HG02571 (cell line): Measurements from ENCODE around the gene MRPL36.

Experiments
- ATAC-seq: cut with Tn5 transposase; IDR thresholded peaks from one replicate; pipeline ENCODE4 v1.9.1; 2021; ENCODE audit warnings: mild to moderate bottlenecking, moderate library complexity; ENCODE audit not compliant: unreplicated experiment

Gene MRPL36

DNA sequence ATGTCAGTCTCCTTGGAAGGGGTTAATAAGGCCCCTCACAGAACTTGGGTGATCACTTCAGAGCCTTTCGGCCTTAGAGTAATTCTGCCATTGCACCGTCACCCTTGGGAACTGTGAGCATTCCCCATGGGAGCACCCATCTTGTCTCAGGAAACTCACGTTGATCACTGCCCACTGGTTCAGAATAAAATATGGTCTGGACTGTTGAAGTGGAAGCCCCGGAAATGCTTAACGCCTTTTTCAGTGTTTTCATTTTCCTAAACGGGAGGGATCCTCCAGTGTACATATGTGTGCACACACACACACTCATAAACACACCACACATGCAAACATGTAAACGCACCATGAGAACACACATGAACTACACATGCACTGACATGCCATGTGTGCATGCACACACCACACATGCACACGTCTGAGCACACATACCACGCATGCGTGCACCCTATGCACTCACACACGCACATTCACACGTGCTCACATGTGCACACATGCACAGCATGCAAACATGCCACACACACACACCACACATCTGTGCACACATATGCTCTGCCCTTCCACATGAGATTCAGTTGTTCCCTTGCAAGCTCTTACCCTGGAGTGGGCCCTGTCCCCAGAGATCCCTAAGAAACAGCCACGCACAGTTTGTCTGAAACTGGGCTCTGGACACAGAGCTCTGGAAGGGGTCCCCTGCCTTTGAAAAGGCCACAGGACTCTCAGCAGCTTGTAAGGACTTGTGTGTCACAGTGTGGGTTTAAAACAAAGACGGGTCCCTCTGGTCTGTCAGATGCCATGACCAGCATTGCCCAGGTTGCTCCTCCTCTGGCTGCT, 17.0 kb downstream of the MRPL36 start:
- no peak for ATAC-seq

DNA sequence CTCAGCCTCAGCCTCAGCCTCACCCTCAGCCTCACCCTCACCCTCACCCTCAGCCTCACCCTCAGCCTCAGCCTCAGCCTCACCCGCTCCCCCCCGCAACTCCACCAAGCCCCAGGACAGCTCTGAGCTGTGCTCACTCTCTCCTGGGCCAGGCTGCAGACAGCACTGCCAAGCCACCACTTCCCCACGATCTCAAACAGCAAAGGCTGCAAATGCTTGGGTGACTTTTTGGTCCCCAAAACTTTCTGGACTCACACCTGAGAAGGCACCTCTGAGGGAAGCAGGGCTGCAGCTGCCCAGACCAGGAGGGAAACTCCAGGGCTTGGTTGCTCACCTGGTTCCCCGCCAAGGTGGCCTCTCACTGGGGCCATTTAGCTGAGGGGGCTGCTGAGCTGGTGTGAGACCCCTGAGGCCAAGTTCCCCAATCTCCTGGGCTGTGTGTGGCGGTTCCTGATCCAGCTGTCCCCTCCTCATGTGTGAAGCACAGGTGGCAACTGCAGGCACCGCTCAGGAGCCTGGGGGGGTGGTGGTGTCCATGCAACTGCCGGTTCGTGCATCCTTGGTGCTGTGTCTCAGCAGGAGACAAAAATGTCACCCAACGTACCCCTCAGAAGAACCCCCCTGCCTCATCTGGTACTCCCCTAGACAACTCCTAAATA, 17.8 kb downstream of the MRPL36 start:
- no peak for ATAC-seq

DNA sequence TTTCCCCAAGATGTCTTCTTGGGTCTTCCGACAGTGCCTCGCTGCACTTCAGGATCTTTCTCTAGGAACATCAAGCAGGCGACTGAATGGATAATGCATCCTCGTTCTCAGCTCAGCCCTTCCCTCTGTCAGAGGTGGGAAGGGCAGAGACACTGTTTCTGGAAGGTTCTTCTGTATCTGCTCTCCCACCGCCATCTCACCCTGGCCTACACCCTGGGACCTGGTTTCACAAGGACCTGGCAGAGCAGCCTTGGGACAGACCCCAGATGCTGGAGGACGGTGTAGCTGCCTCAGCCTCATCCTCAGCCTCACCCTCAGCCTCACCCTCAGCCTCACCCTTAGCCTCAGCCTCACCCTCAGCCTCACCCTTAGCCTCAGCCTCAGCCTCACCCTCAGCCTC, 18.5 kb downstream of the MRPL36 start:
- no peak for ATAC-seq

DNA sequence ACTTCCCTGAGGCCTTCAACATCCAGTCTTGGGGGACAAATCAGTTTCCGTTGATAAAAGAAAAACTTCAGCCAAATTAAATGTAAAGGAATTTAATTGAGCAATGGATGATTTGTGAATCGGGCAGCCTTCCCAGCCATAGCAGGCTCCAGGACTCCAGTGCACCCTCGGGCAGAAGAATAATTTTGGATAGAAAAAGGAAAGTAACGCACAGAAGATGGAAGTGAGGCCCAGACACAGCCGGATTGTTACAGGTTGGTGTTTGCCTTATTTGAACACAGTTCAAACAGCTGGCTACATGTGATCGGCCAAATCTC, 19.1 kb downstream of the MRPL36 start:
- no peak for ATAC-seq

DNA sequence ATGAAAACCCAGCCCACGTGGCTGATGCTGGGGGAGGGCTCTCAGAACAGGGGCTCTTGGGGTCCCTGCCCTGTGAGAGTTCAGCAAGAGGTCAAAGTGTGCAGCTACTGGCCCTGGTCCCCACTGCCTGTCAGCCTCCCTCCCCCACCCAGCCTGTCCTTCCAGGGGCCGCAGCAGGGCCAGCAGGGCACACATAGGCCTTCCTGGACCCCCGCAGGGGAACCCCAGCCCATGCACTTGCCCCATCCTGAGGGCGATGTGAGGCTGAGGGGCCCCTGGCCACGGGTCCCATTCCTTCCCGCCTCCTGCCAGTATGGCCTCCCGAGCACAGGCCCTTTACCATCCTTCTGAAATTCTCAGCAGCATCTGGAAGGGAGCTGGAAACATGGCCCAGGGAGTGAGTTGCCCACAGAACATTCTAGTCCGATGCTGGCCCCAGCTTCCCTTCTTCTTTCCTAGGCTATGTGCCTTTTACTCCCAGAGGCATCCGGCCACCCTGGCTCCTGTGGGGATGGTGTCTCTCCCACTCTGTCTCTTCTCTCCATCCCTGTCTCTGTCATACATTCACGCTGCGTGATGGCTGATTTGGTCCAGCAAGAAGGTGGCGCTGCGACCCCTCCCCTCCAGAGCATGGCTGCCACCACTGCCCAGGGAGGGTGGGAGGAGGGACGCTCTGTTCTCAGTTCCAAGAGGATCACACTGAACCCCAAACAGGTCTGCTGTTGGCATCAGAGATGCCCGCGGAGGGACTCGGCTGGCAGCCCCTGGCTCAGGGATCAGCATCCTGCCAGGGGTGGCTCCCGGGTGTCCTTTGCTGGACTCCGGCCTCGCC, 19.6 kb downstream of the MRPL36 start:
- ATAC-seq, result no peak

DNA sequence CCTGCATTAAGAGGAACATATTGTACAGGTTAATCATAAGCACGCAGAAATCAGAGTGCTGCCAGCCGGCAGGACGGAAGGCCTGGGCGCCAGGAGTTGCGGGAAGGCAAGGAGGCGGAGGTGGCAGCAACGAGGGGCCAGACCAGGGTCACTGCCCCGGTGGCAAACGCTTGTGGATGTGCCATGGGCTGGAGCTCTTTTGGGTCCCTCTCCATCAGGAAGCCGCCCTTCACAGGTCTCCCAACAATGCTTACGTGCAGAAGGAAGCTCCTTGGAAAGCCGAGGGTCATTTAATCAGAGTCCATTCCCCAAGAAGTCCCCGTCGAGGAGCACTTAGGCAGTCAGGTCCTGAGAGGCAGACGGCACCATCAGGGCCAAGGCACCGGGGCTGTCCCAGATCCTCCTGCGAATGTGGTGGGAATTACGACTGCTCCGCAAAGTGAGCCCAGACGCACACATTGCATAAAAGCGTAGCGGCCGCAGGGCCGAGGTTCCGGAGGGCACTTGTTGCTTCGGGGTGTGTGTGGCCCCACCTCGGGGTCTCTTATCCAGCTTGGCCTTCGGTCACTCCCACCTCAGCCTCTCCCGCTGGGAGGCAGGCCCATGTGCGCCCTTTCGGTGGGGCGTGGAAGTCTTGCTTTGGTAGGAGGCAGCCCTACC, 20.5 kb downstream of the MRPL36 start:
- no peak for ATAC-seq

DNA sequence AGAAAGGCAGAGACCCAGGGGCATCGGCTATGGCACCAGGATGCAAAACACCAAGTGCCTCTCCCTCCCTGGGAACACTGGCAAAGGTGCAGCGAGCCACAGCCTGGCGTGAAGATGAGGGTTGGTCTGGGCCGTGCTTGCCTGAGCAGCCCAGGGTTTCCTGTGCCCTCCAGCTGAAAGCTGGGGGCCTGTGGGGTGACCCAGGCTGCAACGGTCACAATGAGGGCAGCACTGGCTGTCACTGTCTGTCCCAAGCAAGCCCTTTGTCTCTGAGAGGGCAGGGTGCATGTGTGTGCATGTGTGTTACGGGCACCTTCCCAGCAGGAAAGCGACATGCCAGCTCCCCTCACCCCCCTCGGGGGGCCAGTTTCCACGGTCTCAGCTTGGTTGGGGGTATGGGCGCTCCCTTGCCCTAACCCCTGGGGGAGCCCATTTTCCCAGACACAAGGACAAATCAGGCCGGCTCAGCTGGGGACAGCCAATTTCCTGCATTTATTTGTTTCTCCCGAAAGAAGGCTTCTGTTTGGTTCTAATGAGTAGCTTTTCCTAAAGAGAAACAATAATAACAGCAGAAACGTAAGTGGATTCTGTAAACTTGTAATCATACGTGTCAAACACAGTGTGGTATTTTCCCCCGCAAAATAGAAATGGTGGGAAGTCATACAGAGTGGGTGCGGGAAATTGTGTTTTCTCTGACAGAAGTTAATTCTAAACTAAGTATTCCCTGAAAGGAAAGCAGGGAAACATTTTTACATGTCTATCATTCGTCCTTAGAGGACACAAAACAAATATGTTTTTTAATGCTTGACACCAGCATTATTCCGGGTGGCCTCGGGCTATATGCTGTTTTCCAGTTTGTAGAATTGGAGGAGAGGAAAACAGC, 21.3 kb downstream of the MRPL36 start:
- ATAC-seq, result no peak

DNA sequence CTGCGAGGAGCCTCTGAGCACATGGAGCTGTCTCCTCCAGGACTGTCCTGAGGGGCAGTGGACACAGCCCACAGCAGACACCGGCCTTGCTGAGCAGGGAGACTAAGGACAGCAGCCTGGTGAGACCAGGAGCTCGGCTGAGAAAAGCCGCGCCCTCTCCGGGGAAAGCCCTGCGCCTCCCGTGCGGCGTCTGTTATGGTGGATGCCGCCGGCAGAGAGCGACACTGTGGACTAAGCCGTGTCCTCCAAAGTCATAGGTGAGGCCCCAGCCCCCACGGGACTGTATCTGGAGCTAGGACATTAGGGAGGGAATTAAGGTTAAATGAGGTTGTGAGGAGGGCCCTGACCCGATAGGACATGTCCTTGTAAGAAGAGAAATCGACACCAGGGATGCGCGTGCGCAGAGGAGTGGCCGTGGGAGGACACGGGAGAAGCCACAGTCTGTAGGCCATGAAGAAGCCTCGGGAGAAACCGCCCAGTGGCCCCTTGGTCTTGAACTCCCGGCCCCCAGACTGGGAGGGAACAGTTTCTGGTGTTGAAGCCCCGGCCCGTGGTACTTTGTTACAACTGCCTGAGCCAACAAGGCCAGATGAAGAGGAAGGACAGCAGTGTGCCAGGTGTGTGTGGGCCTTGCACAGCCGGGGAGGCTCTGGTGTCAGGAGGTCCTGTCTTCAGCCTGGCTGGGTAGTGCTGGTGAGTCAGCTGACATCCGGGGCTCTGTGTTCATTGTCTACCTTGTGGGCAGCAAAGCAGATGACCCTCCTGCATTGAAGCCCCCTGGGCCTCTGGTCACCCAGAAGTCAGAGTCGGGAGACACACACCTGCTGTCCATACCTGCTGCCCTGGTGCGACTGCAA, 22.1 kb downstream of the MRPL36 start:
- no peak for ATAC-seq

DNA sequence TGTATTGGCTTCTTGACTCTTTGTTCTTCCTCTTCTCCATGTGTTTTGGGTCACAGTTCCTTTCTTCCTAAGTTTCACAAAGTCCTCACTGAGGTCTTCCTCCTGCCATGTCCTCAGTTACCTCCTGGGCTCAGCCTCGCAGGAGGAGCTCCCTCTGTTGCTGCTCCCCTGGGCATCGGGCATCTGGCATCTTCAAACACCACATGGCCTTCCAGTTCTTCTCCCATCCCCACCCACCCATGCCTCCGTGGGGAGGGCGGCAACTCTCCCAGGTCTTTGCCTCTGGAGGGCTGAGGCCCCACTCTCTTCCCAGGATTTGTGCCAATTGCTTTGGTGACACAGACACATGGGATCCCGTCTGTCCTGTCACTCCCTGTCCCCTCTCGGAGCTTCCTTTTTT, 22.8 kb downstream of the MRPL36 start:
- ATAC-seq, result no peak

DNA sequence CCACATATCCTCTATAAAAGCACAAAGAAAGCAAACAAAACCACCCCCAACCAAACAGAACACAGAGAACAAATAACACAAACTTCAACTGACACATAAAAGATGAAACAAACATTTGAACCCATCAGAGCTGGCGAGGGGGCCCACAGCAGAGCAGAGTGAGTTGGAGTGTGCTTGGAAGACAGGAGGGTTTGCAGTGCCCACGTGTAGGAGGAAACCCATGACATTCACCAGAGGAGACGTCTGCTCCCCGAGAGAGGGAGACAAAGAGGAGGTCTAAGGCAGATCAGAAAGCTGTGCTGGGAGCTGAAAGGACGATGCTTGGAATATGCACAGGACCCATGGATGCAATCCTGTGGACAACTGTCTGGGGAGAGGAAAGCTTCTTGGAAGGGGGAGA, 27.0 kb downstream of the MRPL36 start:
- no peak for ATAC-seq

DNA sequence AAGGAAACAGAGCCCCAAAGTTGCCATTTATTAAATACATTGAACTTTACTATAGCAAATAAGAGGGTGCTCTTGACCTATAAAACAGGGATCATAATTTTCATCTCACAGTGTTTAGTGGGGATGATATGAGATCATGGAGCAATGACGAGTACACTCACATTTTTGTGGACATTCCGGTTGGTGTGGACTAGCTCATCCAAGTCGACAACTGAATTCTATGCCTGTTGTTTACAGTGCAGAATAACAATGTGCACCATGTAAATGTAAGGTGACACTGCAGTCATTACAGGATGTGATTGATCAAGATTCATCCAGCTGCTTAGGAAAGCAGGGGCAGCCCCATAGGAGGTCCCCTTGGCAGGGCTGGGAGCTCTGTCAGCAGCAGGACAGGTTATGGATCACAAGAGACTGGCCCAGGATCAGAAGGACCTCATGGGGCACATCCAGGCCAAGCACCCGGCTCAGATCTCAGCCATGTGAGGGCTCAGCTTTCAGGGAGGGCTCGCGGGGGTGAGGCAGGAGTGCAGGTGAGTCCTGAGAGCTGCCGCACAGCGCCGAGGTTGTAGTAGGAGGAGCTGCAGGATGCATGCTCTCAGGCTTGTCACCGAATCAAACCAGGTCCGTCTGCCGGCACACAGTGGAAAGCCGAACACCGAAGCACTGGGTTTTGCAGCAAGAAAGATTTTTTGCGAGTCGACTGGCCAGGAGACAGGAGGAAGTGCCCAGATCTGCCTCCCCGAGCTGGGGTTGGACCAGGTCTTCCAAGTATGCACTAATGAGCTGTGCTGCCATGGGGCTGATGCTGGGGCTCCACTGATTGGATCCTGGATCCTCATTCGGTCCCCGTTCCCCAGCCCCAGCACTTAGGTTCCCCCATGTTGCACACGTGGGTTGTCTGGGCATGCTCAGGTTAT, 28.2 kb downstream of the MRPL36 start:
- no peak for ATAC-seq

DNA sequence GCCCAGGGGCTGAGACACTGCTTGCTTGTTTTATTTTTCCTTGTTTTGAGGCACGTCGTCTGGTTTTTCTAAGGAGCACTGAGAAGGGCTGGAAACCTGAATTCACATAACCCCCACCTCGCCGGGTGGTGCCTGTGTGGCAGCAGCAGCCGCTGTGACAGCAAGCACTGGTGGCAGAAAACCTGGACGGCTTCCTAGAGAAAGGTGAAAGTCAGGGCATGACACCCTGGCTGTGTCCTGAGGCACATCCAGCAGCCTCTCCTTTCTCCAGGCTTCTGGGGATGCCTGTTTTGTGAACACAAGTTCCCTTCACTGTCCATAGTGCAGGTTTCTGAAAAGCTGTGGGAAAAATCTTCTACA, 29.2 kb downstream of the MRPL36 start:
- no peak for ATAC-seq

DNA sequence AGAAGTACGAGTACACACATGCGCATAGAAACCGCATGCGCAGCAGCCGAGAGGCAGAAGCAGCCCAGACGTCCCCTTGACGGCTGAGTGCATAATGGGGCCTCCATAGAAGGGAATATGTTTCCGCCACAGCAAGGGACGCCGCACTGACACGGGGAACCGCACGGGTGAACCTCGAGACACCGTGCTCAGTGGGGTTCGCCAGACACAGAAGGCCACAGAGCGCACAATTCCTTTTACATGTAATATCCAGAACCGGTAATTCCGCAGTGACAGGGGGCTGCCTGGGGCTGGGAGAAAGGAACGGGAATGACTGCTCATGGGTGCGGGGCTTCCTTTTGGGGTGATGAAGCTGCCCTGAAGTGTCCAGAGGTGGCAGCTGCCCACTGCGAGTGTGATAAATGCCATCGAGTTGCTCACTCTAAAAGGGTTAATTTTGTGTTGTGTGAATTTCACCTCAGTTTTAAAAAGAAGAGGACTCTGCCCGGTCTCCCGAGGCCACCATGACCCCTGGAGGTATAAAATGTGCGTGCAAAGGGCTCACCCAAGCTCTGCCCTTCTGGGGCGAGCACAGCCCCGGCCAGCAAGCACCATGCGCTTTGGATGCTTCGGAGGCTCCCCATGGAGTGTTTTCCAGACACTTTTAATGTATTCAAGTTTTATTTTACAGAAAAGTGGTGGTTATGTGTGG, 29.7 kb downstream of the MRPL36 start:
- ATAC-seq, result no peak

DNA sequence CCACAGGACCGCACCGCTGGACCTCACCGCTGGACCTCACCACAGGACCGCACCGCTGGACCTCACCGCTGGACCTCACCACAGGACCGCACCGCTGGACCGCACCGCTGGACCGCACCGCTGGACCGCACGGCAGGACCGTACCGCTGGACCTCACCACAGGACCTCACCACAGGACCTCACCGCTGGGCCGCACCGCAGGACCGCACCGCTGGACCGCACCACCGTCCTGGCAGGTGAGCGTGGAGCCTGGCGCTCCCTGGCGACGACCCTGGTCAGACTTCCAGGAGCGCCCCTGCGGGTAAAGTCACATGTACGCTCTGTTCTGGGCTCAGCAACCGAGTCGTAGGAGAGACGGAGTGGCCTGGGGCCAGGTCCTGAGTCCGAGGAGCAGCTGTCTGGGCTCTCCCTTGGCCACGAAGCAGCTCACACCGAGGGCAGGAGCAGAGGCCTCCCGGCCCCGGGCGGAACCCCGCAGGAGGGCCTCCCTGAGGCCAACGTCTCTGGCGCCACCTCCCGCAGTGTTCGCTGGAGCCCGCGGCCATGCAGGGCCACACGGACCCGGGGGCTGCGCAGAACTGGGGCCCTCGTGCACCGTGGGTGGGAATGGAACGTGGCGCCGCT, 30.5 kb downstream of the MRPL36 start:
- ATAC-seq, result no peak

DNA sequence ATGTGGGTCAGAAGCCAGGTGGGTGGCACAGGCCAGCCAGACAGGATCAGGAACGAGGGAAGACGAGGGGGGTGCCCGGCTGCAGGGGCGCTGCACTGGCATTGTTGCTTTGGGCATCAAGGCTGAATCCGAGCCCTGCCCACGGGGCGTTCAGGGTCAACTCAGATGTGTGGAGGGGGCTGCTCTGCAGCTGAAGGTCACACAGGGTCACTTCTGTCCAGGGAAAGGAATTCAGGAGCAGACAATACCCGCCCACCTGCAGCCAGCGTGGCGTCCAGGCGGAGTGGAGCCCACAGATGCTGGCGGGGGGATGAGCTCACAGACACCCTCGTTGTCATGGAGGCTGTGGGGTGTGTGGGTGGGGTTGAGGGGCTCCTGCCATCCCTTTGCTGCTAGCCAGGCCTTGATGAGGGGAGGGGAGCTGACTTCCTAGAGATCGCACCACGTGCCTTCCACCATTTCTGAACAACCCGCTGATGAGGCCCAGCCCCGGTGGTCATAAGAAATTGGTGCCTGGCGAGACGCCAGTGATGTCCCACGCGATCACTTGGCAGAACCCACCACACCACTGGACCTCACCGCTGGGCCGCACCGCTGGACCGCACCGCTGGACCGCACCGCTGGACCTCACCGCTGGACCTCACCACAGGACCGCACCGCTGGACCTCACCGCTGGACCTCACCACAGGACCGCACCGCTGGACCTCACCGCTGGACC, 31.2 kb downstream of the MRPL36 start:
- ATAC-seq, result no peak

DNA sequence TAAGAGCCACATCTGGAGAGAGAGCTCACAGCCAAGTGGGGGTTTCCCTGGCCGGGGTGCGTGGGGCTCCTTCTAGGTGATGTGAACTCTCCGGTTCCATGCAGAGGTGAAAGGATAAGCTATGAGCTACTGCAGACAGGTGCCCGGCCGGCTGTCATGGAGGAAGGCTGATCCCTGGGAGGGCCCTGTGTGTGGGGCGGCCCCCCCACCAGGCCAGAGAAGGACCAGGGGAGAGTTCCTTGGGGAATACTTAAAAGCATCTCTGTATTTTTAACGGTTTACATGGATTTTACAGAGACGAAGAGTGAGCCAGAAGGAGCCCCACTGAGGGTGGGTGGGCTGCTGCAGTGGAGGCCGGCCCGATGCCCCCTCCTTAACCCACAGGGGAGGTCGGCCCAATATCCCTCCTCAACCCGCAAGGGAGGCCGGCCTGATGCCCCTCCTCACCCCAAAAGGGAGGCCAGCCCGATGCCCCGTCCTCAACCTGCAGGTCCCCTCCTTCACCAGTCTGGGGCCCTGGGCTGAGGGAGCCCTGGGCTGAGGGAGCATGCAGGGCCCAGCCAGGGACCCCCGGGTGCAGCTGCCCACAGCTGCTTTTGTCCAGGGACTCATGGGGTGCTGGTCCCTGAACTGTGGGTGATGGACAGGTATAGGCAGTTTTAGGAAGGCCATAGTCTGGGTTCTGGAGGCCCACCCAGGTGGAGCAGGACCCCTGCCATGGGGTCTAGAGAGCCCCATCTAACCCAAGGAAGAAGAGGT, 31.9 kb downstream of the MRPL36 start:
- ATAC-seq, result no peak
